22Rv1 (cell line): ENCODE results near the gene ORM2.

ENCODE experiments used
- H3K27ac ChIP-seq: fragments of 450-650 bp; 2 replicates; pipeline ENCODE4 v1.5.1; 2017
- CTCF ChIP-seq: fragments of 450-650 bp; IDR thresholded peaks from 2 replicates; pipeline ENCODE4 v1.5.1; 2017; ENCODE audit warnings: mild to moderate bottlenecking
- ZFX ChIP-seq: fragments of 450-650 bp; IDR thresholded peaks from 2 replicates; pipeline ENCODE4 v1.6.1; 2017; ENCODE audit warnings: antibody characterized with exemption, borderline replicate concordance

Gene ORM2

GRCh38 chr9:114311571-114312512 is 17.8 kb upstream of the ORM2 start:
- H3K27ac ChIP-seq: no peak overlapping the region
- TF ChIP-seq ZFX (no peak), CTCF (no peak)

- H3K27ac ChIP-seq: no peak overlapping the region
Measured at GRCh38 chr9:114312513-114312875, 17.2 kb upstream of the ORM2 start.

GRCh38 chr9:114313186-114313585 is 16.5 kb upstream of the ORM2 start:
- H3K27ac ChIP-seq: no peak overlapping the region
- TF ChIP-seq ZFX (no peak), CTCF (no peak)

More at GRCh38 chr9:114312513-114312875, 17.2 kb upstream of the ORM2 start:
- TF ChIP-seq CTCF (no peak), ZFX (no peak)

GRCh38 chr9:114314256-114314867 is 15.3 kb upstream of the ORM2 start:
- no peak for TF ChIP-seq ZFX
- TF ChIP-seq CTCF: no peak
- no peak overlapping the region for H3K27ac ChIP-seq

GRCh38 chr9:114314881-114315722 is 14.6 kb upstream of the ORM2 start:
- TF ChIP-seq ZFX: no peak
- TF ChIP-seq CTCF: no peak
- no peak overlapping the region for H3K27ac ChIP-seq

- no peak for TF ChIP-seq CTCF
- TF ChIP-seq ZFX: no peak
- no peak overlapping the region for H3K27ac ChIP-seq
Measured at GRCh38 chr9:114315723-114316363, 13.8 kb upstream of the ORM2 start.
